Prostate gland (tissue), 2 donors: ENCODE results near the gene TEAD2. TPM values are rescaled to one million over a fixed set of nuclear protein-coding genes. Genes with fewer than 3 reads are reported as not detected.

ENCODE experiments used
- DNase-seq: peaks from one replicate; pipeline ENCODE4 v3.0.0-alpha.2; 2019; ENCODE audit warnings: low spot score
- H3K27ac ChIP-seq, 2 donors: fragments of 200-600 bp; sonication (generic); 2 replicates each; pipeline ENCODE4 v1.5.1; 2017 to 2019
- H3K27me3 ChIP-seq: fragments of 200-600 bp; sonication (generic); replicated peaks from 2 replicates; pipeline ENCODE4 v1.5.1; 2019; ENCODE audit not compliant: insufficient read depth
- H3K36me3 ChIP-seq, 2 donors: fragments of 200-600 bp; sonication (generic); 1 replicate in 1 of 2; 2 replicates in 1 of 2; pipeline versions ENCODE4 v1.5.1 to v1.8.1; 2017 to 2019
- H3K4me1 ChIP-seq: fragments of 200-600 bp; sonication (generic); replicated peaks from 2 replicates; pipeline ENCODE4 v1.5.1; 2019
- H3K4me3 ChIP-seq, 2 donors: fragments of 200-600 bp; sonication (generic); 2 replicates each; pipeline ENCODE4 v1.5.1; 2017 to 2019
- H3K9me3 ChIP-seq: fragments of 200-600 bp; sonication (generic); 2 replicates; pipeline ENCODE4 v1.5.1; 2017
- POLR2A ChIP-seq: fragments of 450-650 bp; IDR thresholded peaks from one replicate; pipeline ENCODE4 v1.6.1; 2016; ENCODE audit warnings: antibody characterized with exemption, mild to moderate bottlenecking
- POLR2AphosphoS5 ChIP-seq: sonication (generic); formaldehyde crosslinking; IDR thresholded peaks from one replicate; pipeline ENCODE4 v1.6.1; 2017; ENCODE audit warnings: antibody characterized with exemption
- WGBS: methylation state at CpG from one replicate; pipeline ENCODE4 v1.1.5; 2018; 5-methylcytosine and 5-hydroxymethylcytosine counted together
- intact Hi-C: fragments of 100-400 bp; cut with DNase I; formaldehyde crosslinking; loops from one replicate; pipeline ENCODE4 v1.14.2; 2022
- total RNA-seq, 2 donors: library from RNA; depleted of rRNA; stranded (reverse); fragments of >200 nt; gene quantifications; one replicate each; pipeline ENCODE4 v1.1.0, GENCODE V29; 2016
- TF ChIP-seq, protein P1 (sequence below), 4 experiments: fragments of 200-600 bp in 2 of 4; fragments of 450-650 bp in 2 of 4; sonication (generic) in 2 of 4; IDR thresholded peaks; 1 replicate in 3 of 4; 2 replicates in 1 of 4; pipeline ENCODE4 v1.5.1; 2016 to 2019; ENCODE audit warnings: antibody characterized with exemption in 4 of 4, mild to moderate bottlenecking in 2 of 4, moderate library complexity in 2 of 4

The TEAD2 gene
- total RNA-seq, 2 donors from 2014 or later, result 17.0 to 28.0 TPM

DNA sequence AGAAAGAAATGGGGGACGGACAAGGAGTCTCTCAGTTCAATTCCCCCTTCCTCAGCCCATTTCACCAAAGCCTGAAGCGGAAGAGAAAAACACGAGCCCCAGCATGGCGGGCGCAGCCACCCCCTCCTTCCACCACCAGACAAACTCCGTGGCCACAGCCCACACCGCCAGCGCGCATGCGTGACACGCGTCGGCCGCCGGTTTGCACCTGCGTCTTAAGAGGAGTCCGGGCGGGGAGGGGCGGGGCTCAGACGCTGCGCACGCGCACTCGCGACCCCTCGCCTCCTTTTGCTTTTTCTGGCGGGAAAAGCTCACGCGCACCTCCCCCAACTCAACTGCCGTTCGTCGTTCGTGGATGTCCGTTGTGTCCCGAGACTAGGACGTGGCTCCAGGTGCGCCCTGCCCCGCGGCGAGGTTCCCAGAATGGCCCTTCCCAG, 25.7 kb upstream of the TEAD2 start, which contains the start of gene KASH5:
Gene KASH5, plus strand, starts transcription at position 314 of the 437 bp plus-strand sequence. CDS start 2,635 bp downstream, outside the sequence.
- intact Hi-C loops, result no loop called here
- TF ChIP-seq, protein P1, sequence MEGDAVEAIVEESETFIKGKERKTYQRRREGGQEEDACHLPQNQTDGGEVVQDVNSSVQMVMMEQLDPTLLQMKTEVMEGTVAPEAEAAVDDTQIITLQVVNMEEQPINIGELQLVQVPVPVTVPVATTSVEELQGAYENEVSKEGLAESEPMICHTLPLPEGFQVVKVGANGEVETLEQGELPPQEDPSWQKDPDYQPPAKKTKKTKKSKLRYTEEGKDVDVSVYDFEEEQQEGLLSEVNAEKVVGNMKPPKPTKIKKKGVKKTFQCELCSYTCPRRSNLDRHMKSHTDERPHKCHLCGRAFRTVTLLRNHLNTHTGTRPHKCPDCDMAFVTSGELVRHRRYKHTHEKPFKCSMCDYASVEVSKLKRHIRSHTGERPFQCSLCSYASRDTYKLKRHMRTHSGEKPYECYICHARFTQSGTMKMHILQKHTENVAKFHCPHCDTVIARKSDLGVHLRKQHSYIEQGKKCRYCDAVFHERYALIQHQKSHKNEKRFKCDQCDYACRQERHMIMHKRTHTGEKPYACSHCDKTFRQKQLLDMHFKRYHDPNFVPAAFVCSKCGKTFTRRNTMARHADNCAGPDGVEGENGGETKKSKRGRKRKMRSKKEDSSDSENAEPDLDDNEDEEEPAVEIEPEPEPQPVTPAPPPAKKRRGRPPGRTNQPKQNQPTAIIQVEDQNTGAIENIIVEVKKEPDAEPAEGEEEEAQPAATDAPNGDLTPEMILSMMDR (IDR thresholded peaks at IDR 0.05), result no peak
- TF ChIP-seq POLR2AphosphoS5 (peak; percentile 42), POLR2A (no peak)
- H3K4me3 ChIP-seq, result no peak within 1 kb of the TSS
- H3K27ac ChIP-seq, result no peak within 1 kb of the TSS
- peak; percentile 44 for DNase-seq
- H3K36me3 ChIP-seq, result no peaks in the 10 kb centered on the region
- no peaks in the 10 kb centered on the region for H3K27me3 ChIP-seq
- no peaks in the 10 kb centered on the region for H3K4me1 ChIP-seq
- WGBS, result 59% methylated on average over 37 of the region's 40 CpGs
- no peaks in the 10 kb centered on the region for H3K9me3 ChIP-seq

DNA sequence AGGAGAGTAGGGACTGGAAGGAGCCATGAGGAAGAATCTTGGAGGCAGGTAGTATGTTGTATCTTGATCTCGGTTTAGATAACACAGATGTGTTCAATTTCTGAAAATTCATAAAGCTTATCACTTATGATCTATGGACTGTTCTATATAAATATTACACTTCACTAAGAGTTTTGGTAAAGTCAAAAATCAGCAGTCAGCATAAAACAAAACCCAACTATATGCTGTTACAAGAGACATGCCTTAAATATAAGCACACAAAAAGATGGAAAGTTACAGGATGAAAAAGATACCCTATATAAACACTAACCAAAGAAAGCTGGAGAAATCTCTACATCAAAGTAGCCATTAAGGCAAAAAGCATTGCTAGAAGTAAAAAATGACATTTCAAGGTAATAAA, 21.4 kb upstream of the TEAD2 start:
- Histone ChIP-seq H3K27me3 (no peaks in the 10 kb centered on the region), H3K9me3 (no peaks in the 10 kb centered on the region), H3K27ac (no peak overlapping the region), H3K36me3 (no peaks in the 10 kb centered on the region), H3K4me3 (no peak overlapping the region), H3K4me1 (no peaks in the 10 kb centered on the region)
- TF ChIP-seq POLR2AphosphoS5, result no peak
- TF ChIP-seq POLR2A, result no peak
- TF ChIP-seq, protein P1 (IDR thresholded peaks at IDR 0.05), result no peak
- intact Hi-C loops, result no loop called here
- 42% methylated on average over 1 of the region's 1 CpG for WGBS
- no peak for DNase-seq

DNA sequence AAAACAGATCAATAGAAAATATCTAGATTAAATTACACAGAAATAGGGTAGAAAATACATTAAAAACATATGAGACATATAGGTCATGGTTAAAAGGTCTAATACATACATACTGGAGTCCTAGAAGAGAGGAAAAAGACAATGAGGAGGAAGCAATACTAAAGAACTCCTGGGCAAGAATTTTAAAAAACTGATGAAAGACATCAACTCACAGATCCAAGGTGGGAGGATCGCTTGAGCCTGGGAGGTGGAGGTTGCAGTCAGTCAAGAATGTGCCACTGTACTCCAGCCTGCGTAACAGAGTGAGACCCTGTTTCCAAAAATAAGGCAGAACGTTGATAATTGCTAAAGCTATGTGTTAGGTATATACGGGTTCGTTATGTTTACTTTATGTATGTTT, 20.4 kb upstream of the TEAD2 start:
- no peaks in the 10 kb centered on the region for H3K4me1 ChIP-seq
- no peaks in the 10 kb centered on the region for H3K9me3 ChIP-seq
- no peak for TF ChIP-seq POLR2AphosphoS5
- intact Hi-C loops, result no loop called here
- H3K27ac ChIP-seq, result no peak overlapping the region
- DNase-seq, result no peak
- no peak overlapping the region for H3K4me3 ChIP-seq
- WGBS, result 91% methylated on average over 5 of the region's 5 CpGs
- no peaks in the 10 kb centered on the region for H3K27me3 ChIP-seq
- H3K36me3 ChIP-seq, result no peaks in the 10 kb centered on the region

DNA sequence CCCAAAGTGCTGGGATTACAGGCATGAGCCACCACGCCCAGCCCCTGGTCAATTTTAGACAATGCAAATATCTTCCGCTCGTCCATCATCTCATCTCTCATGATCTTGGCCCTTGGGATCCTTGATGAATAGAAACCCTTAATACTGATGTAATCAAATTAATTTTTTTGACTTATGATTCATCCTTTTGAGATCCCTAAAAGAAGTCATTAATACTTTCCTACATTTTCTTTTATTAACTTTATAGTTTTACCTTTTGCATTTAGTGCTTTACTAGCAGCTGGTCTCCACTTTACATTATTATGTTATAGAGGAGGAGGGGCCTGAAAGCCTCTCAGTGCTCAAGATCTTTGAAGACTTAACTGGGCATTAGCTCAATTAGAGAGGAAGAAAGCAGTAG, 18.2 kb upstream of the TEAD2 start:
- TF ChIP-seq, protein P1 (IDR thresholded peaks at IDR 0.05), result no peak
- no peak for TF ChIP-seq POLR2AphosphoS5
- no peak for TF ChIP-seq POLR2A
- no peaks in the 10 kb centered on the region for H3K27me3 ChIP-seq
- H3K9me3 ChIP-seq, result no peaks in the 10 kb centered on the region
- intact Hi-C loops, result no loop called here
- WGBS, result 92% methylated on average over 3 of the region's 3 CpGs
- H3K27ac ChIP-seq, result no peak overlapping the region
- no peaks in the 10 kb centered on the region for H3K36me3 ChIP-seq
- H3K4me3 ChIP-seq, result no peak overlapping the region
- H3K4me1 ChIP-seq, result no peaks in the 10 kb centered on the region
- DNase-seq, result no peak

DNA sequence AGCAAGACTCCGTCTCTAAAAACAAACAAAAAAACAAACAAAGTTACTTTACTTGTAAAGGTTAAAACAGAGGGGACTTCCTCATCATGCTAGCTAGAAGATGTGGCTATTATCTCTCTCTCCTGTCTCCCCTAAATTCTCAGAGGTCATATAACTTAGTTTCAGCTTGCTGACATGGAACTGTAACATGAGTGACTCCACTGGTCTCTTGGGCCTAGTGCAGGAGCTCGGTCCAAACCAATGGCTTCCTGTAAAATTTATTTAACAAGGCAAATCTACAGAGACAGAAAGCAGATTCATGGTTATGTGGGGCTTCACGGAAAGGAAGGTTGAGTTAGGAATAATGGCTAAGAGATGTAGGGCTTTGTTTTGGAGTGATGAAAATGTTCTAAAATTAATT, 16.3 kb upstream of the TEAD2 start:
- DNase-seq, result no peak
- H3K27me3 ChIP-seq, result no peaks in the 10 kb centered on the region
- intact Hi-C loops, result no loop called here
- H3K36me3 ChIP-seq, result no peaks in the 10 kb centered on the region
- no peak overlapping the region for H3K4me3 ChIP-seq
- H3K9me3 ChIP-seq, result no peaks in the 10 kb centered on the region
- TF ChIP-seq POLR2A (no peak), POLR2AphosphoS5 (no peak)
- TF ChIP-seq, protein P1 (IDR thresholded peaks at IDR 0.05), result no peak
- no peak overlapping the region for H3K27ac ChIP-seq
- 82% methylated on average over 3 of the region's 3 CpGs for WGBS
- no peaks in the 10 kb centered on the region for H3K4me1 ChIP-seq
